ENCODE results near the gene CDH23.

CDH23 gene

GRCh38 chr10:71678057-71678805 lies 281.5 kb downstream of the CDH23 start:
- DNase-seq = no peak

GRCh38 chr10:71679425-71679824 lies 282.7 kb downstream of the CDH23 start:
- no peak for DNase-seq

- no peak for DNase-seq
Observed at GRCh38 chr10:71681977-71682376, 285.3 kb downstream of the CDH23 start.

GRCh38 chr10:71683301-71683700 lies 286.6 kb downstream of the CDH23 start:
- no peak for DNase-seq

- DNase-seq = no peak
Observed at GRCh38 chr10:71684356-71685173, 287.8 kb downstream of the CDH23 start.

GRCh38 chr10:71685554-71686232 lies 289.0 kb downstream of the CDH23 start:
- no peak for DNase-seq

- DNase-seq = no peak
Observed at GRCh38 chr10:71687077-71687476, 290.4 kb downstream of the CDH23 start.

- no peak for DNase-seq
Observed at GRCh38 chr10:71687480-71687879, 290.8 kb downstream of the CDH23 start.

- DNase-seq = no peak
Observed at GRCh38 chr10:71688256-71688655, 291.5 kb downstream of the CDH23 start.

GRCh38 chr10:71690094-71690720 lies 293.5 kb downstream of the CDH23 start:
- no peak for DNase-seq

- no peak for DNase-seq
Observed at GRCh38 chr10:71691405-71691804, 294.7 kb downstream of the CDH23 start.

- no peak for DNase-seq
Observed at GRCh38 chr10:71692598-71693306, 296.0 kb downstream of the CDH23 start.

GRCh38 chr10:71693377-71693776 lies 296.7 kb downstream of the CDH23 start:
- no peak for DNase-seq

GRCh38 chr10:71694039-71694501 lies 297.4 kb downstream of the CDH23 start:
- DNase-seq = no peak

GRCh38 chr10:71694567-71694968 lies 297.8 kb downstream of the CDH23 start:
- no peak for DNase-seq

- DNase-seq = no peak
Observed at GRCh38 chr10:71695502-71696476, 299.1 kb downstream of the CDH23 start.

GRCh38 chr10:71696628-71697326 lies 300.1 kb downstream of the CDH23 start:
- DNase-seq = no peak

GRCh38 chr10:71697938-71698709 lies 301.4 kb downstream of the CDH23 start:
- no peak for DNase-seq

GRCh38 chr10:71698737-71699136 lies 302.0 kb downstream of the CDH23 start:
- DNase-seq = no peak
